Measurements from ENCODE around the gene KCNK10.

KCNK10 gene

GRCh38 chr14:88242446-88242845 lies 80.6 kb downstream of the KCNK10 start:
- no peak overlapping the region for H3K27ac ChIP-seq
- no peak for TF ChIP-seq CTCF (conservative IDR thresholded peaks at IDR 0.05)
- no peak for TF ChIP-seq ZFX (IDR thresholded peaks at IDR 0.05)

- no peak for TF ChIP-seq CTCF (conservative IDR thresholded peaks at IDR 0.05)
- H3K27ac ChIP-seq, result no peak overlapping the region
Observed at GRCh38 chr14:88241810-88242209, 81.3 kb downstream of the KCNK10 start.

GRCh38 chr14:88234442-88234841 lies 88.6 kb downstream of the KCNK10 start:
- no peak for TF ChIP-seq ZFX (IDR thresholded peaks at IDR 0.05)
- no peak for TF ChIP-seq CTCF (conservative IDR thresholded peaks at IDR 0.05)

GRCh38 chr14:88233915-88234314 lies 89.2 kb downstream of the KCNK10 start:
- no peak for TF ChIP-seq ZFX (IDR thresholded peaks at IDR 0.05)
- TF ChIP-seq CTCF (conservative IDR thresholded peaks at IDR 0.05), result peak; percentile 60
- no peak overlapping the region for H3K27ac ChIP-seq

More at GRCh38 chr14:88234442-88234841, 88.6 kb downstream of the KCNK10 start:
- H3K27ac ChIP-seq, result no peak overlapping the region

- H3K27ac ChIP-seq, result no peak overlapping the region
- TF ChIP-seq CTCF (conservative IDR thresholded peaks at IDR 0.05) (no peak), ZFX (IDR thresholded peaks at IDR 0.05) (no peak)
Observed at GRCh38 chr14:88232771-88233170, 90.3 kb downstream of the KCNK10 start.

DNA sequence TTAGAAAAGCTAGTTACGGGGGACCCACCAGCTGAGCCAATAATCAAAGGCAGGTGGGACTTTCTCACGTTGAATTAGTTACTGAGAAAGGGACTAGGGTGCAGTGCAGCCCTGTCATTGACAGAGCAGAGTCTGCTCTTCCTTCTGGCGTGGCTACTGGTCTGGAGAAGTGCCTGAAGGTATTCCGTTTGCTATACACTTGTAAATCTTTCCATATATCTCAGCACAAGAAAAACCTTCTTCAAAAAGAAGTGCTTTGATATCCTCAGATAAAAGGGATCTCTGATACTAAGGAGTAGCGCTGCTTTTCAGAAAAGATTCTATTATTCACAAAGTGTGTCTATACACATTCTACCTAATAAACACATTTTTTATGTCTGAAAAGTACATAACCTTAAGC lies 91.5 kb downstream of the KCNK10 start:
- TF ChIP-seq ZFX (IDR thresholded peaks at IDR 0.05) (no peak), CTCF (conservative IDR thresholded peaks at IDR 0.05) (no peak)
- H3K27ac ChIP-seq, result no peak overlapping the region

DNA sequence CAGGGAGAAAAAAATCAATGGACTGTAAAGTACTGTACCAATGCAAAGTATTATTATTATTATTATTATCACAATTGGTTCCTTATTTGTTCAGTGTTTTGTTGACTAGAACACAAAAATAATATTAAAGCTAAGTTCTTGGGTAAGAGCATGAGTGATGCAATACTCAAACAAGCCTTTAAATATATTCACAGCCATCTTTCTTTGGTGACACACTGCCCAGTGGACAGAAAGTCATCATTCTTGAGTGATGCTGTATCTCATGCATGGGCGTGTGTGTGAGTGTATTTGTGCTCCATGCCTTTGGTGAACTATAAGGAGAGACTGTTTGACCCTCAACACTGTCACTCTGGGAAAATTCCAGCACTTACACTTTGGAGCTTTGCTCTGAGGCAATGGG lies 93.6 kb downstream of the KCNK10 start:
- no peak overlapping the region for H3K27ac ChIP-seq
- TF ChIP-seq CTCF (conservative IDR thresholded peaks at IDR 0.05), result no peak
- no peak for TF ChIP-seq ZFX (IDR thresholded peaks at IDR 0.05)
